Activated CD4-positive, alpha-beta memory T cell treated with anti-CD3 and anti-CD28 coated beads for 36 hours (primary cell): ENCODE data around the gene SARM1. TPM values are rescaled to one million over a fixed set of nuclear protein-coding genes. Genes with fewer than 3 reads are reported as not detected.

ENCODE experiments used
- CTCF ChIA-PET: fragments of 350-600 bp; sonication (Branson Sonifier 250); formaldehyde crosslinking; loops from one replicate; lab custom pipeline; 2021; ENCODE audit warnings: antibody characterized with exemption, inconsistent platforms; lab: Charles Lee
- POLR2A ChIA-PET: fragments of 350-600 bp; sonication (Branson Sonifier 250); formaldehyde crosslinking; loops from one replicate; lab custom pipeline; 2021; ENCODE audit warnings: antibody characterized with exemption; lab: Charles Lee
- DNase-seq: peaks from one replicate; pipeline ENCODE4 v3.0.0-alpha.2; 2020
- H3K27ac Mint-ChIP-seq: one replicate; pipeline ENCODE4 v1.8.0; 2021; ENCODE audit warnings: mixed read lengths
- H3K27me3 Mint-ChIP-seq: one replicate; pipeline ENCODE4 v1.8.0; 2021; ENCODE audit warnings: mixed read lengths
- H3K36me3 Mint-ChIP-seq: one replicate; pipeline ENCODE4 v1.8.0; 2021; ENCODE audit warnings: mixed read lengths
- H3K4me1 Mint-ChIP-seq: one replicate; pipeline ENCODE4 v1.8.0; 2021; ENCODE audit warnings: low read depth, mixed read lengths
- H3K4me3 Mint-ChIP-seq: one replicate; pipeline ENCODE4 v1.8.0; 2021; ENCODE audit warnings: mild to moderate bottlenecking, mixed read lengths
- H3K9me3 Mint-ChIP-seq: one replicate; pipeline ENCODE4 v1.8.0; 2021; ENCODE audit warnings: mixed read lengths
- intact Hi-C: fragments of 100-400 bp; cut with micrococcal nuclease; formaldehyde crosslinking; loops from one replicate; pipeline ENCODE4 v1.15.1; 2023
- total RNA-seq, 2 experiments: library from RNA; stranded (reverse); gene quantifications; one replicate each; pipeline ENCODE4 v1.2.3, GENCODE V29; 2021

The SARM1 gene
- total RNA-seq, 2 experiments from 2014 or later: 16.5 to 18.3 TPM

GRCh38 chr17:28370035-28370743 is 1.3 kb upstream of the SARM1 start, which contains the start of gene VTN:
Gene VTN (minus strand): TSS chr17:28370307. CDS start chr17:28370203, 104 bp downstream.
- DNase-seq: no peak
- POLR2A ChIA-PET: interaction anchor here (1.2 to 2.6 kb wide), 3 partner anchors 13 to 201 kb away, joined by 4 to 12 read pairs (median 8); partner anchors contain the start of genes IFT20, PIGS, POLDIP2 and TNFAIP1
- Mint-ChIP-seq H3K4me1 (peaks cover 16% of the 10 kb centered on the region), H3K27ac (peak within 1 kb of the TSS; percentile 78), H3K4me3 (peak within 1 kb of the TSS; percentile 79), H3K9me3 (no peaks in the 10 kb centered on the region), H3K36me3 (no peaks in the 10 kb centered on the region), H3K27me3 (no peaks in the 10 kb centered on the region)
- intact Hi-C loops: no loop called here
- CTCF ChIA-PET: interaction anchor here (0.8 to 1.2 kb wide), 2 partner anchors 47 to 136 kb away, joined by 3 to 4 read pairs; no protein-coding TSS in a partner anchor

GRCh38 chr17:28370744-28371103 is 770 bp upstream of the SARM1 start:
- no peaks in the 10 kb centered on the region for H3K9me3 Mint-ChIP-seq
- peaks cover 16% of the 10 kb centered on the region for H3K4me1 Mint-ChIP-seq
- POLR2A ChIA-PET: interaction anchor here (1.2 to 2.6 kb wide), 3 partner anchors 13 to 201 kb away, joined by 4 to 12 read pairs (median 8); partner anchors contain the start of genes IFT20, PIGS, POLDIP2 and TNFAIP1
- CTCF ChIA-PET: interaction anchor here (0.8 to 1.2 kb wide), 2 partner anchors 46 to 137 kb away, joined by 3 to 4 read pairs; no protein-coding TSS in a partner anchor
- H3K4me3 Mint-ChIP-seq: peak overlapping the region; percentile 79
- intact Hi-C loops: loop anchor here (1.0 kb wide), 3 partner anchors 13 to 51 kb away; partner anchors contain the start of genes IFT20, POLDIP2, TMEM97 and TNFAIP1
- no peak overlapping the region for H3K27ac Mint-ChIP-seq
- no peaks in the 10 kb centered on the region for H3K36me3 Mint-ChIP-seq
- H3K27me3 Mint-ChIP-seq: no peaks in the 10 kb centered on the region
- DNase-seq: no peak

GRCh38 chr17:28372203-28372944 is 880 bp downstream of the SARM1 start:
- no peaks in the 10 kb centered on the region for H3K9me3 Mint-ChIP-seq

DNA sequence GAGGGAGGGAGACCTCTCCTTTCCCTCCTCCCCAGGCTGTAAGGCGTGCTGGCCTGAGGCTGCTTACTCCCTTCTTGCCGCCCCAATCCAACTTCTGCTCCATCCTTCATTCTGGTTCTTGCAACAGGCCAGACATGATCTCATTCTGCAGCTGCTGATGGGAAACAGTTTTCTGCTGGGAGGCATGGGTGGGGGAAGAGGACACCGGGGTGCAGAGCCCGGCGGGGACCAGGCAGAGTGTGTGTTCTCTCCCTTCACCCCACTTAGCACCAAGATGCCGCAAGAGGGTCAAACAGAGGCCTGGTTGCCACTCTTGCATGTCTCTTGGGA is 1.4 kb downstream of the SARM1 start:
- Mint-ChIP-seq H3K27ac (peak overlapping the region; percentile 58), H3K4me3 (peak overlapping the region; percentile 80), H3K4me1 (peaks cover 16% of the 10 kb centered on the region), H3K9me3 (no peaks in the 10 kb centered on the region), H3K27me3 (no peaks in the 10 kb centered on the region), H3K36me3 (no peaks in the 10 kb centered on the region)
- POLR2A ChIA-PET: interaction anchor here (1.7 to 3.0 kb wide), 2 partner anchors 12 to 28 kb away, joined by 3 to 15 read pairs; no protein-coding TSS in a partner anchor
- CTCF ChIA-PET: interaction anchor here (1.5 kb wide), 1 partner anchor 44 kb away, joined by 3 read pairs; no protein-coding TSS in a partner anchor
- intact Hi-C loops: no loop called here
- DNase-seq: no peak

More at GRCh38 chr17:28372203-28372944, 880 bp downstream of the SARM1 start:
- DNase-seq: peak; percentile 47
- Mint-ChIP-seq H3K4me1 (peaks cover 16% of the 10 kb centered on the region), H3K27ac (peak overlapping the region; percentile 58), H3K36me3 (no peaks in the 10 kb centered on the region), H3K27me3 (no peaks in the 10 kb centered on the region), H3K4me3 (peak overlapping the region; percentile 80)
- CTCF ChIA-PET: interaction anchor here (1.4 to 1.5 kb wide), 2 partner anchors 11 to 44 kb away, joined by 3 to 4 read pairs; no protein-coding TSS in a partner anchor
- intact Hi-C loops: no loop called here
- POLR2A ChIA-PET: interaction anchor here (1.7 to 3.0 kb wide), 4 partner anchors 12 to 37 kb away, joined by 3 to 15 read pairs (median 10); partner anchors contain the start of genes IFT20, POLDIP2 and TNFAIP1

- peaks cover 4% of the 10 kb centered on the region for H3K36me3 Mint-ChIP-seq
- ChIA-PET CTCF (interaction anchor here (1.0 kb wide), 1 partner anchor 11 kb away, joined by 4 read pairs; no protein-coding TSS in a partner anchor), POLR2A (no interaction called here)
- H3K27ac Mint-ChIP-seq: no peak overlapping the region
- no peak overlapping the region for H3K4me3 Mint-ChIP-seq
- DNase-seq: no peak
- no peaks in the 10 kb centered on the region for H3K9me3 Mint-ChIP-seq
- intact Hi-C loops: loop anchor here (10.0 kb wide), 1 partner anchor 165 kb away; no protein-coding TSS in a partner anchor
- no peaks in the 10 kb centered on the region for H3K27me3 Mint-ChIP-seq
- peaks cover 14% of the 10 kb centered on the region for H3K4me1 Mint-ChIP-seq
These were observed 8.6 kb downstream of the SARM1 start for GRCh38 chr17:28379814-28380801.

DNA sequence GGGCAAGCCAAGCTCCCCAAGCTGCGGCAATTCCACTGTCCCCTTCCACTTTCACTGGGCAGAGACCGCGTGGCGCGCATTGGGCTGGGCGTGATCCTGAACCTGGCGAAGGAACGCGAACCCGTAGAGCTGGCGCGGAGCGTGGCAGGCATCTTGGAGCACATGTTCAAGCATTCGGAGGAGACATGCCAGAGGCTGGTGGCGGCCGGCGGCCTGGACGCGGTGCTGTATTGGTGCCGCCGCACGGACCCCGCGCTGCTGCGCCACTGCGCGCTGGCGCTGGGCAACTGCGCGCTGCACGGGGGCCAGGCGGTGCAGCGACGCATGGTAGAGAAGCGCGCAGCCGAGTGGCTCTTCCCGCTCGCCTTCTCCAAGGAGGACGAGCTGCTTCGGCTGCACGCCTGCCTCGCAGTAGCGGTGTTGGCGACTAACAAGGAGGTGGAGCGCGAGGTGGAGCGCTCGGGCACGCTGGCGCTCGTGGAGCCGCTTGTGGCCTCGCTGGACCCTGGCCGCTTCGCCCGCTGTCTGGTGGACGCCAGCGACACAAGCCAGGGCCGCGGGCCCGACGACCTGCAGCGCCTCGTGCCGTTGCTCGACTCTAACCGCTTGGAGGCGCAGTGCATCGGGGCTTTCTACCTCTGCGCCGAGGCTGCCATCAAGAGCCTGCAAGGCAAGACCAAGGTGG is 9.8 kb downstream of the SARM1 start:
- H3K27me3 Mint-ChIP-seq: no peaks in the 10 kb centered on the region
- intact Hi-C loops: loop anchor here (10.0 kb wide), 1 partner anchor 164 kb away; no protein-coding TSS in a partner anchor
- no peak overlapping the region for H3K27ac Mint-ChIP-seq
- peaks cover 23% of the 10 kb centered on the region for H3K4me1 Mint-ChIP-seq
- H3K36me3 Mint-ChIP-seq: peaks cover 4% of the 10 kb centered on the region
- ChIA-PET POLR2A (no interaction called here), CTCF (interaction anchor here (1.0 to 2.1 kb wide), 2 partner anchors 10 to 35 kb away, joined by 4 to 6 read pairs; no protein-coding TSS in a partner anchor)
- peak; percentile 59 for DNase-seq
- no peaks in the 10 kb centered on the region for H3K9me3 Mint-ChIP-seq
- peak overlapping the region; percentile 14 for H3K4me3 Mint-ChIP-seq

- Mint-ChIP-seq H3K36me3 (peaks cover 13% of the 10 kb centered on the region), H3K27ac (peak overlapping the region; percentile 59), H3K9me3 (no peaks in the 10 kb centered on the region), H3K27me3 (no peaks in the 10 kb centered on the region), H3K4me3 (peak overlapping the region; percentile 88), H3K4me1 (peaks cover 25% of the 10 kb centered on the region)
- POLR2A ChIA-PET: interaction anchor here (0.6 to 1.7 kb wide), 10 partner anchors 10 to 172 kb away, joined by 3 to 15 read pairs (median 3); partner anchors contain the start of genes IFT20, POLDIP2, SARM1 and TNFAIP1
- CTCF ChIA-PET: interaction anchor here (1.7 kb wide), 1 partner anchor 32 kb away, joined by 7 read pairs; no protein-coding TSS in a partner anchor
- peak; percentile 84 for DNase-seq
- intact Hi-C loops: loop anchor here (2.0 to 10.0 kb wide), 2 partner anchors 32 to 160 kb away; no protein-coding TSS in a partner anchor
These were observed 13.0 kb downstream of the SARM1 start for GRCh38 chr17:28384281-28385036.

DNA sequence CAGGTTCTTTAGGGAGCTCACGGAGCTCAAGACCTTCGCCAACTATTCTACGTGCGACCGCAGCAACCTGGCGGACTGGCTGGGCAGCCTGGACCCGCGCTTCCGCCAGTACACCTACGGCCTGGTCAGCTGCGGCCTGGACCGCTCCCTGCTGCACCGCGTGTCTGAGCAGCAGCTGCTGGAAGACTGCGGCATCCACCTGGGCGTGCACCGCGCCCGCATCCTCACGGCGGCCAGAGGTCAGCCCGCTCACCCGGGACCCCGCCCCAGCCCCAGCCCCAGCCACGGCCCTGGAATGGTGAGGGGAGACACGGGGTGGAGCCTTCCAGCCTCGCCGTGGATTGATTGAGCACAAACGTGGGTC is 13.5 kb downstream of the SARM1 start:
- Mint-ChIP-seq H3K27ac (peak overlapping the region; percentile 59), H3K27me3 (no peaks in the 10 kb centered on the region), H3K4me1 (peaks cover 25% of the 10 kb centered on the region), H3K9me3 (no peaks in the 10 kb centered on the region), H3K4me3 (peak overlapping the region; percentile 88), H3K36me3 (peaks cover 16% of the 10 kb centered on the region)
- ChIA-PET POLR2A (interaction anchor here (0.6 to 1.7 kb wide), 6 partner anchors 10 to 81 kb away, joined by 3 to 15 read pairs (median 4); partner anchors contain the start of genes IFT20, POLDIP2, SARM1 and TNFAIP1), CTCF (interaction anchor here (1.7 kb wide), 1 partner anchor 31 kb away, joined by 7 read pairs; no protein-coding TSS in a partner anchor)
- peak; percentile 24 for DNase-seq
- intact Hi-C loops: loop anchor here (2.0 to 10.0 kb wide), 2 partner anchors 32 to 160 kb away; no protein-coding TSS in a partner anchor

GRCh38 chr17:28385406-28385805 is 13.9 kb downstream of the SARM1 start:
- Mint-ChIP-seq H3K4me1 (peaks cover 25% of the 10 kb centered on the region), H3K4me3 (peak overlapping the region; percentile 88), H3K27me3 (no peaks in the 10 kb centered on the region), H3K36me3 (peaks cover 19% of the 10 kb centered on the region), H3K9me3 (no peaks in the 10 kb centered on the region), H3K27ac (no peak overlapping the region)
- POLR2A ChIA-PET: interaction anchor here (0.6 to 1.7 kb wide), 5 partner anchors 11 to 82 kb away, joined by 3 to 15 read pairs (median 3); partner anchors contain the start of genes POLDIP2 and SARM1
- intact Hi-C loops: loop anchor here (2.0 to 10.0 kb wide), 2 partner anchors 31 to 159 kb away; no protein-coding TSS in a partner anchor
- peak; percentile 61 for DNase-seq
- CTCF ChIA-PET: interaction anchor here (0.6 to 1.7 kb wide), 2 partner anchors 31 to 117 kb away, joined by 5 to 7 read pairs; no protein-coding TSS in a partner anchor
